Keratinocyte (primary cell): ENCODE results near the gene NXN.

Experiments used
- EZH2 ChIP-seq: IDR thresholded peaks from one replicate; pipeline ENCODE4 v1.6.1; 2012; ENCODE audit warnings: inconsistent platforms, mild to moderate bottlenecking, low read length, moderate library complexity
- TF ChIP-seq, protein P1 (sequence below), 3 experiments: IDR thresholded peaks in 1 of 3; conservative IDR thresholded peaks in 1 of 3; optimal IDR thresholded peaks in 1 of 3; 2 replicates in 2 of 3; 3 replicates in 1 of 3; pipeline versions ENCODE3 to v1.5.1; 2011; ENCODE audit warnings: low read length in 3 of 3, mild to moderate bottlenecking in 3 of 3, moderate library complexity in 2 of 3, control low read depth in 1 of 3, inconsistent platforms in 1 of 3; ENCODE audit not compliant: insufficient read depth in 2 of 3; ENCODE audit errors: extremely low read depth in 1 of 3

DNA sequence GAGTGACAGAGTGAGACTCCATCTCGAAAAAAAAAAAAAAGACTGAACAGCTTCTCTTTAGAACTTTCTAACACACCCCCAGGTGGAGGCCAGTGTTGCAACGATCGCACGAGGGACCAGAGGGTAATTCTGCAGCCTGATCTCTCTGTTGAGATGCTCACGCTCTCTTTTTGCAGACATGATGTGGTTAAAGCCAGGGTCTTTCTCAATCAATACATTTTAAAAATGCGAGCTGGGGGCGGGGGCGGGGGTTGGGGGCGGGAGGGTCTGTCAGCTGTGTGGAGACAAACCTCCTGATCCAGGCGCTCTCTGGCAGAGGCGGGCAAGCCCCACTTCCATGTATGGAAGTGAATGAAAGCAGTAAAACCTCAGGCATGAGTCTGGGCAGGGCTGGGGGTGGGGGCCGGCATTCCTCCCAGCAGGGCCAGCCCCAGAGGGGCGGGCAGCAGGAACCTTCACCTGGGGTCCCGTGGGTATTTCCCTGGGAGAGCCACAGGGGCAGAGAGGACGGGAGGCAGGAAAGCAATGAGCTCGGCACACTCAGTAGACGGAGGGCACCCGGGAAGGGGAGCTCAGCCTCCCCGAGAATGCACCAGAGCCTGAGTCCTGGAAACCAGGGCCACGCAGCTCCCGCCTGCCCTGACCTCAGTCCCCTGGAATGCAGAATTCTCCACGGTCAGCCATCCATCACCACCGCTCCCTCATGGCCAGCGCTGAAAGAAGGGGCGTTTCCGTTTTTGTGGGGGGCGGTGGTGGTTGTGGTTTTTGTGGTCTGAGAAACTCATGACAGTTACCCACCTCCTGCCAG is 28.0 kb downstream of the NXN start:
- TF ChIP-seq, protein P1, sequence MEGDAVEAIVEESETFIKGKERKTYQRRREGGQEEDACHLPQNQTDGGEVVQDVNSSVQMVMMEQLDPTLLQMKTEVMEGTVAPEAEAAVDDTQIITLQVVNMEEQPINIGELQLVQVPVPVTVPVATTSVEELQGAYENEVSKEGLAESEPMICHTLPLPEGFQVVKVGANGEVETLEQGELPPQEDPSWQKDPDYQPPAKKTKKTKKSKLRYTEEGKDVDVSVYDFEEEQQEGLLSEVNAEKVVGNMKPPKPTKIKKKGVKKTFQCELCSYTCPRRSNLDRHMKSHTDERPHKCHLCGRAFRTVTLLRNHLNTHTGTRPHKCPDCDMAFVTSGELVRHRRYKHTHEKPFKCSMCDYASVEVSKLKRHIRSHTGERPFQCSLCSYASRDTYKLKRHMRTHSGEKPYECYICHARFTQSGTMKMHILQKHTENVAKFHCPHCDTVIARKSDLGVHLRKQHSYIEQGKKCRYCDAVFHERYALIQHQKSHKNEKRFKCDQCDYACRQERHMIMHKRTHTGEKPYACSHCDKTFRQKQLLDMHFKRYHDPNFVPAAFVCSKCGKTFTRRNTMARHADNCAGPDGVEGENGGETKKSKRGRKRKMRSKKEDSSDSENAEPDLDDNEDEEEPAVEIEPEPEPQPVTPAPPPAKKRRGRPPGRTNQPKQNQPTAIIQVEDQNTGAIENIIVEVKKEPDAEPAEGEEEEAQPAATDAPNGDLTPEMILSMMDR (optimal IDR thresholded peaks at IDR 0.05 in 1 of 3, IDR thresholded peaks at IDR 0.05 in 1 of 3, conservative IDR thresholded peaks at IDR 0.05 in 1 of 3; ENCODE audit: extremely low read depth in 1 of 3, insufficient read depth in 2 of 3, low read length in 3 of 3): no peak
- no peak for TF ChIP-seq EZH2
